ENCODE results near the gene TMCC3.

DNA sequence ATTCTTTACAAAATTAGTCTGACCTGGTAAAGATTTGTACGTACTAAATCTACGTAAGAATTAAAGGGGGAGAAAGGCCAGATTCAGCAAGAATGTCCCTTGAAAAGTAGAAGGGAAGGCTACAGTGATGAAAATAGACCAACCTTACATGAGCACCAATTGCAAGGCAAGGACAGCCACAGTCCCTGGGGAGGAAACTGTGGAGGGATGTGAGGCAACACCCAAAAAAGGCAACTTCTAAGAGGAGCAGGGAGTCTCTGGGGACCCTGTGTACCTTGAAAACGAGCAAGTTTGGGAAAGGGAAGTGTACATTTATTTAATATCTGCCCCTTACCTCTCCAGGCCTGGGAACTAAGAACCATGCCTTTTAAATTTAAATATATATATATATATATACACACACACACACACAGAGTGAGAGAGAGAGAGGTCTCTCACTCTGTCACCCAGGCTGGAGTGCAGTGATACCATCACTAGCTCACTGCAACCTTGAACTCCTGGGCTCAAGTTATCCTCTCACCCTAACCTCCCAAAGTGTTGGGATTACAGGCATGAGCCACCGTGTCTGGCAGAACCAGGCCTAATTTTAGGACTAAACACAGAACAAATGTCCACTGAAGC, 56.4 kb downstream of the TMCC3 start:
- no peak for TF ChIP-seq SRF (IDR thresholded peaks at IDR 0.05; ENCODE audit: low read depth, low read length)
- TF ChIP-seq WIZ (CRISPR knock-in tag; IDR thresholded peaks at IDR 0.05): no peak
- TF ChIP-seq, protein P1, sequence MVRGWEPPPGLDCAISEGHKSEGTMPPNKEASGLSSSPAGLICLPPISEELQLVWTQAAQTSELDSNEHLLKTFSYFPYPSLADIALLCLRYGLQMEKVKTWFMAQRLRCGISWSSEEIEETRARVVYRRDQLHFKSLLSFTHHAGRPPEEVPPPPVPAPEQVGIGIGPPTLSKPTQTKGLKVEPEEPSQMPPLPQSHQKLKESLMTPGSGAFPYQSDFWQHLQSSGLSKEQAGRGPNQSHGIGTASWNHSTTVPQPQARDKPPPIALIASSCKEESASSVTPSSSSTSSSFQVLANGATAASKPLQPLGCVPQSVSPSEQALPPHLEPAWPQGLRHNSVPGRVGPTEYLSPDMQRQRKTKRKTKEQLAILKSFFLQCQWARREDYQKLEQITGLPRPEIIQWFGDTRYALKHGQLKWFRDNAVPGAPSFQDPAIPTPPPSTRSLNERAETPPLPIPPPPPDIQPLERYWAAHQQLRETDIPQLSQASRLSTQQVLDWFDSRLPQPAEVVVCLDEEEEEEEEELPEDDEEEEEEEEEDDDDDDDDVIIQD (CRISPR knock-in tag; IDR thresholded peaks at IDR 0.05; ENCODE audit: low read depth): no peak
- TF ChIP-seq TAF1 (CRISPR knock-in tag; IDR thresholded peaks at IDR 0.05): no peak
- TF ChIP-seq, protein P2, sequence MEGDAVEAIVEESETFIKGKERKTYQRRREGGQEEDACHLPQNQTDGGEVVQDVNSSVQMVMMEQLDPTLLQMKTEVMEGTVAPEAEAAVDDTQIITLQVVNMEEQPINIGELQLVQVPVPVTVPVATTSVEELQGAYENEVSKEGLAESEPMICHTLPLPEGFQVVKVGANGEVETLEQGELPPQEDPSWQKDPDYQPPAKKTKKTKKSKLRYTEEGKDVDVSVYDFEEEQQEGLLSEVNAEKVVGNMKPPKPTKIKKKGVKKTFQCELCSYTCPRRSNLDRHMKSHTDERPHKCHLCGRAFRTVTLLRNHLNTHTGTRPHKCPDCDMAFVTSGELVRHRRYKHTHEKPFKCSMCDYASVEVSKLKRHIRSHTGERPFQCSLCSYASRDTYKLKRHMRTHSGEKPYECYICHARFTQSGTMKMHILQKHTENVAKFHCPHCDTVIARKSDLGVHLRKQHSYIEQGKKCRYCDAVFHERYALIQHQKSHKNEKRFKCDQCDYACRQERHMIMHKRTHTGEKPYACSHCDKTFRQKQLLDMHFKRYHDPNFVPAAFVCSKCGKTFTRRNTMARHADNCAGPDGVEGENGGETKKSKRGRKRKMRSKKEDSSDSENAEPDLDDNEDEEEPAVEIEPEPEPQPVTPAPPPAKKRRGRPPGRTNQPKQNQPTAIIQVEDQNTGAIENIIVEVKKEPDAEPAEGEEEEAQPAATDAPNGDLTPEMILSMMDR (CRISPR knock-in tag; IDR thresholded peaks at IDR 0.05): no peak
